ENCODE measurements around the gene TCERG1L.

TCERG1L gene

DNA sequence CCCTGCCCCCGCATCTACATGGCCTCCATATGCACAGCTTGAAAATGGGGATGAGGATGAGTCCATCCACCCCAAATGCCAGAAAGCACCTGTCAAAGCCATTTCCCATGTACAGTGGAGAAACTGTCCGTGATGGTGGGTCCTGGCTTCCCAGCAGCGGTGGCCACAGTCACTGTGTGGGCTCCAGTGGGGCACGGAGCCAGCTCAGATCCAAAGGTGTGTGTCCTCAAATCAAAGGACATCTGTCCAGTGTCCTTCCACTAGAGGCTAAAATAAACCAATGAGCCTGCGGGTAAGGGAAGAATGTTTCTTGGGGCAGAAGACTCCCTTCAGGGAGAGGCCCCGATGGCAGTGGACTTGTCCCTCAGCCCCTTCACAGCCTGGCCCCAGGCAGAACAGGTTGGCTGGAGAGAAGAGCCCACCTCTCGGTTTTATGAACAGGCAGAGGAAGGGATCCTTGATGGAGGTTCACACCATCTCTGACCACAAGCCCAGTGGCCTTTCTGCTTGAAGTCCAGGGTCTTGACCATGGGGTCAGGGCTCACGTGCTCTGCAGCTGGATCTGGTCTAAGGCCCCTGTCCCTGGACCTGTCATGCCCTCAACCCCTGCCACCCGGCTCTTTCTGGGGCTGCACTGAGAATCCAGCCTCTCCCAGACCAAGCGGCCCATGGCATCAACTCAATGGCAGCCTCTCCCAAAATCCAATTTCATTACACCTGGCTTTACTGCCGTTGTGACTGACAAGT is 106.9 kb downstream of the TCERG1L start:
- no peak for DNase-seq

DNA sequence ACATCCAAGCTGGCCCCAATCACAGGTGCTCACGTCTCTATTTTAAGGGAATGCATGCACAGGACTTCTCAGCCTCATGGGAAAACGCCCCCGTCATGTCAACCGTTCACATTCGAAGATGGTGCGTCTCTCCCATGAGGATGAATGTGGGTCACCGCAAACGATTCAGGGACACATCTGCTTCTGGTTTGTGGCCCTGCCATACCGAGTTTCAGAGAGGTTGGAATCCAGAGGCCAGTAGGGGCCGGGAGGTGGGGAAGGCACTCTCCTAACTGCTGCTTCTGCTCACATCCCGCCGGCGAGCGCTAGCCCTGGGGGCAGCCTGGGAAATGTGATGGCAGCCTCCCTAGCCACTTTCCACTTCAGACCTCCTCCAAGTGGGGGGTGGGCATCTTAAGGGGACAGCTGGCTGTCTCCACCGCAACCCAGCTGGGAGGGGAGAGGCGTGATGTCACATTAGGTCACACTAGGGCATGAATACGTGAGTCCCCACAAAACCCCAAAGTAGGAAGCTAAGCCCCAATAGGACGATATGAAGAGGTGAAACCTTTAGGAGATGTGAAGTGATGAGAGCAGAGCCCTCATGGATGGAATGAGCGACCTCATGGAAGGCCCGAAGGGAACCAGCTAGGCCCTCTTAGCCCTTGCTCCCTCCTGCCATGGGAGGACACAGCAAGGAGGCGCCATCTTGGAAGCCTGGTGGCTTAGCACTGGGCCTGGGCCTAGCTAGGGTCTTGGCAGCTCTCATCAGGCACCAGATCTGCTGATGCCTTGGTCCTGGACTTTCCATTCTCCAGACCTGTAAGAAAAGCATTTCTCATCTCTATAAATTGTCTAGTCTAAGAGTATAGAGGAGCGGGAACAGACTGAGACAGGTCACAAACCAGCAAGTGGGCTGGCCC is 107.8 kb downstream of the TCERG1L start:
- DNase-seq, result no peak

DNA sequence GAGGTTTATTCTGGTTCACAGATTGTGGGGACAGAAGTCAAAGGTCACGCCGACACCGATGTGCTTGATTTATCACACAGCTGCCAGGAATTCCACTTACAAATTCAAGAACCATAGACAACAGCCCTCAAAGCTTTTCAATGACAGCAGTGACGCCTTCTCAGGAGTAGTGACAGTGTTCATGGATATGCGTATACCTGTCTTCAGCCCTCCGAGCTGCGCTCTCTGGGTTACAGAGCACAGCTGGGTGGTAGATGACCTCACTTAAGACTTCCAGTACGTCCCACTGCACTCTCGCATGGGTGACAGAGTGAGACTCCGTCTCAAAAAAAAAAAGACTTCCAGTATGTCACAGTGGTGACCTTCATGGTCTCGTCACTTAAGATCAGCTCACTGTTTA is 108.5 kb downstream of the TCERG1L start:
- DNase-seq, result no peak

- DNase-seq, result no peak
Measured at GRCh38 chr10:131201741-131202515, 109.6 kb downstream of the TCERG1L start.

DNA sequence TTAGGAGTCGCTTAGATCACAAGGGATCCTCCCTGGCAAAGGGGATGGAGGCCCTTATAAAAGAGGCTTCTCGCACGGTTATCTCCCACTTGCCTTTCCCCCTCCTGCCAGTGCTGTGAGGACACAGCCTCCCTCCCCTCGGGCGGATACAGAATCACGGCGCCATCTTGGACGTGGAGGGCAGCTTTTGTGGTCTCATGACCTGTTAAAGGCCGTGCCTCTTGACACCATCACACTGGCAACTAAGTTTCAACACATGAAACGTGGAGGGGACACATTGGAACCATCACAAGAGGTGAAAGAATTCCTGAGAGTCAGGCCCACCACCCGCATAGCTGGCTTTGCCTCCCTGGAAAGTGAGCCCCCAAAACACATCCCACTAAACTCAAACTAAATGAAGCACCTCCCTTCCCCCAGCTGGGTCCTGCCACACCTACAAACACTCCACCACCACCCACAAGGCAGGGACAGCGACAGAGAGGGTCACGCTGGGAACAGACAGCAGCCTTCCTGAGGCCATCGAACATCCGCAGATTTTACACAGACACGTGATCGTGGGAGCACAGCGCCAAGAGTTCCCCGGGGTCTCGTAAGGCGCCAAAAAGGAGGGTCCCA is 110.6 kb downstream of the TCERG1L start:
- no peak for DNase-seq

GRCh38 chr10:131199646-131200045 is 111.9 kb downstream of the TCERG1L start:
- no peak for DNase-seq

DNA sequence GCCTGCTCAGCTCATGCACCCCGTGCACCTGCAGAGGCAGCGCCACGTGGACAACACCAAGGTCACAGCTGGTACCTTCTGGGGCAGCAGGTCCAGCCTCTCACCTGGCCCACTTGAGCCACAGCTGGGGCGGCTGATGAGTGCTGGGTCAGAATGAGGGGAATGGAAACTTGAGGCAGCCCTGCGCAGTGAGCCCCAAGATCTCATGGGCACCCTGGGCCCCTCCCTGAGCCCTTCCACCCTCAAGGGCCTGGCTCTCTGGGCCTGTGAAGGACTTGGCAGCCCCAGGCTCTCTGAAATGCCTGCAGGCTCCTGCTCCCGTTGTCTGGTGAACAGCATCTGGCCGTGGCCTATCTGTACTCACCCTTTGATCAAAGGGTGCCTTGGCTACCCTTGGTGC is 112.7 kb downstream of the TCERG1L start:
- no peak for DNase-seq

DNA sequence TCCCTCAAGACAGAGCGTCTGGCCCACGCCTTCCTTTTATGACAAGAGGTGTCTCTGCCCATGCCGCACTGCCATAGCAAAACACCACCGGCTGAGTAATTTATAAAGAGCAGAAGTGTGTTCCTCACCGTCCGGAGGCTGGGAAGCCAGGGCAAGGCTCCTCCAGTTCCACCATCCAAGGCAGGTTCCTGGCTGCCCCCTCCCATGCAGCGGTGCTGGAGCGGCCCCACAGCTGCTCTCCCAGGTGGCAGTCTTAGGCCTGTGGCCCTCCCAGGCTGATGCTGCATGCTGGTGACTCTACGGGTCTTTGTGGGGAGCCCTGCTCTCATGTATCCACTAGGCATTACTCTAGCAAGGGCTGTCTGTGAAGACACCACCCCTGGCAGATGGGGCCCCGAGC is 113.1 kb downstream of the TCERG1L start:
- no peak for DNase-seq

- no peak for DNase-seq
Measured at GRCh38 chr10:131196176-131196885, 115.2 kb downstream of the TCERG1L start.

DNA sequence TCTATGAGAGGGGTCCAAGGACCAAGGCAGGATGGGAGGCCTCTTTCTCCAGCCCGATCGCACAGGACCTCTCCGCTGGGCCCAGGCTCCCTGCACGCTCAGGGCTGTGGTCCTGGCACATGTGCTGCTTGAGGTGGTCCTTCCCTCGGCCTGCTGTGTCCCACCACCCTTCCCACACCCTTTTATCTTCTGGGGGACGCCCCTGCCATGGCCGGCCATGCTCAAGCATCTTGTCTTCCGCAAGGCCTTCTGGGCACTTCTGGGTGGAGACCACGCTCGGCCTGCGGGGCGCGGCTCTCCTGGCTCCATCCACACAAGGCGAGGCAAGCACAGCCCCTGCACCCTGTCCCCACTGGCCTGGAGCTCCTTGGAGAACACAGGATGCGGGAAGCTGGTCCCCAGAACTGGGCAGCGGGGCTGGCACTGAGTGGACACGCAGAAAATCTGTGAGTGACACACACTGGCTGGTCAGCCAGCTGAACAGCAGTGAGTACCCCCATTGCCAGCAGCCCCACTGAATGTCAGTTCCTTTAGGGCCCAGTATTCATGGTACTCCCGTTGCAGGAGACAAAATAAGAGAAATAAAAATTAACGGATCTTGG is 115.9 kb downstream of the TCERG1L start:
- DNase-seq, result no peak

DNA sequence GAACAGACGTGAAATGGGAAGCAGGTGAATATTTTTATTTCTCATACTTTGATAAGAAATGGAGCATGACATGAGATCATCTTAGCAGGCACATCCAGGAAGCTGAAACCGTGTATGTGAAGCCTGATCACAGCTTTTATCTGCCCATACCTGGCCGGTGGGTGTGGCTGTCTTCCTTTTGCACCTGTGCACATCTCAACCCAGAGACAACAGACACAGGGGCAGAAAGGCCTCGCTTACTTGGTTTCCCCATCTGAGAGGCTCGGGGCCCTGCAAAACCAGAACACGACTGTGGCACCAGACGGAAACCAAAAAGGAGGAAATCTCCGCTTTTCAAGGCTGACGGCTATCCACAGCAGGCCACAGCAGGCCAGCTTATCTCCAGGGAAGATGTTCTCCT is 116.4 kb downstream of the TCERG1L start:
- no peak for DNase-seq

- no peak for DNase-seq
Measured at GRCh38 chr10:131193923-131194322, 117.6 kb downstream of the TCERG1L start.

DNA sequence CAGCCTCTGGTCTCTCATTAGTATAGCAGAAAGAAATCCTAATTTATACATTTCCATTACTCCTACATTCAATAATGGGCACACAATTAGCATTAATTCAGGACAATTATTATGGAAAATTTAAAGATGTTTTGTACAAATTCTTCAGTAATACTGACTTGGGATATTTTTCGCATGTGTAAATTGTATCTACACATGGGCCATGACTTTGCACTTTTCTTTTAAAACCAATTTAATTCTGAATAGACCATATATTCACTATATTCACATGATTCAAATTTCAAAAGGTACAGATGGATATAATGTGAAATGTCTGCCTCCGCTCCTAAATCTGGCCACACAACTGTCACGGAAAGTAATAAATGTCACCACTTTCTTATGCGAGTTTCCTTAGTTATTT is 123.0 kb downstream of the TCERG1L start:
- no peak for DNase-seq

DNA sequence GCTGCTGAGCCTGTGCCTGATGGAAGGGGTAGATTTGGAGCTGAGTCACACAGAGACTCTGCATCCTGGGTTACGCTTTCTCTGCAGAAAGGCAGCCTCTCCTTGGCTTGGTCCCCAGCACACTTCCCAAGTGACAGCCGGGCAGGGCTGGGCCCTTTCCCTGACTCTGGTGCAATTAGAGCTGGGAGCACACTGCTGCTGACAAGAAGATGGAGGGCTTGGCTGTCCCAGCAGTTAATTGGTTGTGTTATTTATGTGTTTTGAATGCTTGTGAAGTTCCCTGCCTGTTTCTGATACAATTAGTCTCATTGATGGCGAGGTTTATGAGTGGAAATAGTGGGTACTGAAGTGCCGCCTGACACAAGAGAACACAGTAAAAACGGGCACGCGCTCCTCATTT is 123.6 kb downstream of the TCERG1L start:
- DNase-seq, result no peak

DNA sequence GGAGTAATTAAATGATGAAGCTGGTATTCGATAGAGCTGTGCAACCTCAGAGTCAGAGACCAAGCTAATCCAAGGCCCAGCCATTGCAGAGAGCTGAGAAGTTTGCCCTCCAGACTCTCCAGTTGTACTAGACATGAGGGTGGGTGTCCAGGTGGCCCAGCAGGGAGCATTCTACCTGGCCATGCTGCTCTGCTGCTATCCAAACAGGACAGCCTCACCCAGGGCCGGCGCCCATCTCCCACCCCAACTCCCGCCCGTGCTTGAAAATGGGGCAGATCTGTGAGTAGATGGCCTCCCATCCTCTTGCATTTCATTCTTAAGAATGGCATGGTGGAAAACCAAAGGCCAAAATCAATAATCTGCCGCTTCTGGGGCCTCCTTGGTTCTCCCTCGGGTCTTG is 124.2 kb downstream of the TCERG1L start:
- no peak for DNase-seq

DNA sequence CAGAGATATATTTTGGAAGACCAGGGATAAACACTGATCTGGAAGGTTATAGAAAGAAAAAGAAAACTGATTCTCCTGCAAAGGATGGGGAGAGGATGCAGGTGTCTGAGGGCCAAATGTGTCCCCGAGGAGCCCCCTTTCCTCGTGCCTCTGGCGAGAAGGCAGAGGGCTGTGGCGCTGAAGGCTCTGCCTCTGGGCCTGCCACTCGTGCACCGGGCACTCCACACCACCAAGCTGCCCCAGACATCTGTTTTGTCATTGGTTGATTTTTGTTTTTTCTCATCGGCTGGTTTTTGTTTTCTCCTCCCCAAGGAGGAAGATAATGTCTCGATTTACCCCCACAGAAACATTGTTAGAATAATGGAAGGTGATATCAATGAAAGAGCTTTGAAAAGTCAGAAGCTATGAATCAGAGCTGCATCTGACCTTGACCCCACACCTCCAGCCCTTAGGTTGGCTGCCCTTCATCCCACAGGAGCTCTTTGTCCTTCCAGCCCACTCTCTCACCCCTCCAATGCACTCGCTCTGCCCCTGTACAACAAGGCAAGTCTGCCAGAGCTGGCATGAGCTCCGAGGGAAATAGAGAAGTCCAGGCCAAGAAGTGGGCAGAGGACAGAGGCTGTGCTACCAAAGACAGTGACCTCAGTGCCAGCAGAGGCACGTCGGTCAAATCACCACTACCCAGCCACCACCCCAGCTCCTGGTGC is 124.8 kb downstream of the TCERG1L start:
- DNase-seq, result no peak

GRCh38 chr10:131184503-131184902 is 127.0 kb downstream of the TCERG1L start:
- DNase-seq, result no peak

GRCh38 chr10:131183546-131184045 is 127.9 kb downstream of the TCERG1L start:
- DNase-seq, result no peak

- DNase-seq, result no peak
Measured at GRCh38 chr10:131181456-131181855, 130.1 kb downstream of the TCERG1L start.

DNA sequence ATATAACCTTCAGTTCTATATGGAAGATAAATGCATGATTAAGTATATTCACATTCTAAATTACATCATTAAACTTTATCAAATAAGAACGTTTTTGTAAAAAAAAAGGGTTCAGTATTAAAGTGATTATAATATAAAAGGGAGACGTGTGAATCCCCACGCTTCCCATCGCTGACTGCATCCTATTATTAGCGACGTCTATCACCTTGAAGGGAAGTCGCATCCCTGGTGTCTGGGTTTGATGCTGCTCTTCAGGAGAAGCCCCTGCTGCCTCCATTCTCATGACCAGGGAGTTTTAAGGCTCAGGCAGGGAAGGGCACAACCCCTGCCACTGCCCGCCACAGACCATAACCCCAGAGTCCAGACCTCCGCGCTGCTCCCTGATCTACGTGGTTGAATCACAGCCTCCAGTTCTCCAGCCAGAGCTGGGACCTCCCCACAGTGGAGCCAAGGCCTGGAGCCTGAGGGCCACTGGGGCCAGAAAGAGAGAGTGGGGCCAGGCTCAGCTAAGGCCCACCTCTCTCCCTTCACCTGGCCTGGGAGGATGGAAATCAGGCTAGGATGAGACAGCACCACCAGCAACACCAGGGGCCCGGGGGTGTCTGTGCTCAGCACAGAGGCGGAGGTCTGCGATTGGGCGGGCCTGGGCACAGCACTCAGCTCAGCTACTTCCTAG is 130.6 kb downstream of the TCERG1L start:
- no peak for DNase-seq
